GM21360 (cell line): ENCODE results near the gene CXXC5.

Experiments used
- ATAC-seq: cut with Tn5 transposase; IDR thresholded peaks from one replicate; pipeline ENCODE4 v1.9.1; 2021; ENCODE audit warnings: mild to moderate bottlenecking, moderate library complexity; ENCODE audit not compliant: unreplicated experiment

Gene CXXC5

DNA sequence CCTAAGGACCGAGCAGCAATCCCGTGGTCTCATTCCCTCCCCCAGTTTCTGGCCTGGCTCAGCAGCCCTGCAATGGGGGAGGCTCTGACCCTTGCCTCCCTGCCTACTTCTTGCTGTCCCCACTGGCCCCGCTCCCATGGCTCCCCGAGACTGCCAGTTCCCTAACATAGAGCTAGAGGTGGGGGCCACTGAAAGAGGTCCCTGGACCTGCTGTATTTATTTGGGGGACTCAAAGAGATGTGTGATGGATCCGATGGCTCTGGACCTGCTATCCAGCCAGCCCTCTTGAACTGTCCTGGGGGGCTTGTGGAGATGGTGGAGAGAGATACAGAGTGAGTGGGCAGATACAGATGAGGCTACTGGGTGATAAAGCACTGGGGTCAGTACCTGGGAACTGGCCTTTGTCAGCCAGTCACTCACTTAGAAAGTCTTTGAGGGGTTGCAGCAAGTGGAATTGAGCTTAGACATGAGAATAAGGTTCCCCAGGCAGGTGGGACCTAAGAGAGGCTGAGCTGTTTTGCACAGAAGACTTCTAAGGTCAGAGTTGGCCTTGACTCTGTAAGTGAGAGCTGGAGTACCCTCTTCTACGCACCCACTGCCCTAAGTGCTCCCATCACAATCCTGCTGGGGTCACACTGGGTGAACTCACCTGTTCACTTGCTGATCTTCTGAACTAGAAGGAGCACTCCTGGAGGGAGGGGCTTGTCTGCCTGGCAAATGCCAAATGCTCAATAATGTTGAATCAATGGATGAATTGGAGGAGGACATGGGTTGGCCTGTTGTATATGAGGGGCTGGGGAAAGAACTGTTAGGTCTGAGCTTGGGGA lies 42.9 kb downstream of the CXXC5 start:
- ATAC-seq, result no peak

DNA sequence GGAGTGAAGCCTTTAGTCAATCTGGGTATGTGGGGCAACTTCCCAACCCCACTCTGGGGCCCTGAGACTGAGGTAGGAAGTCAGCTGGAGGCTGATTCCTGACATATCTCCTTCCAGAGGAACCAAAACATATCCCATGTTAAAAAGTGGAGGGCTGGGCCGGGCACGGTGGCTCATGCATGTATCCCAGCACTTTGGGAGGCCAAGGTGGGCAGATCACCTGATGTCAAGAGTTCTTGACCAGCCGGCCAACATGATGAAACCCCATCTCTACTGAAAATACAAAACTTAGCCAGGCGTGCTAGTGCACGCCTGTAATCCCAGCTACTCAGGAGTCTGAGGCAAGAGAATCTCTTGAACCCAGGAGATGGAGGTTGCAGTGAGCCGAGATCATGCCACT lies 44.0 kb downstream of the CXXC5 start:
- no peak for ATAC-seq

DNA sequence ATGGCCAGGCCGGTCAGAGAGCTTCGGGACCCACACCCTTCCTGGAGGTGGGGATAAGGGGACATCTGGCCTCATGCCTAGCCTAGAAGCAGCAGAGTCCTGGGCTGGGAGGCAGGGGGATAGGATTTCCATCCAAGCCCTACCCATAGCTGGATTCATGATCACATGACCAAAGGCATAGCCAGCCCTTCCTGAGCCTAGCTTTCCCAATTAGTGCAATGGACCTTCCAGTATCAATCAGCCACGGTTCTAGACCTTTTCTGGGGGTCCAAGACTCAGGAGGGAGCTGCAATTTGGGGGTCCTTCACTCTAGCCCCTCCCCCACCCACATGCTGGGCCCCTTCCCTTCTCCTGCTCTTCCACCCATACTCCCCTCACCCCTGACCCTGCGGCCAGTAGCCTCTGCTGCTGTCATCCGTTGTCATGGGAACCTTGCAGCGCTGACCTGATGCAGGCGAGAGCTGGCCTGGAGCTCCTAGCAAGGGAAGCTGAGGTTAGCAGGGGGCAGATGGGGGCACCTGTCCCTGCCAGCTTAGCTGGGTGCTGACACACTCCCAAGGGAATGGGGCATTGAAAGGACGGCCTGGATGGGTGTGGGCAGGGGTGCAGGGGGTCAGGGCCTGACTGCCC lies 44.6 kb downstream of the CXXC5 start:
- ATAC-seq, result no peak

DNA sequence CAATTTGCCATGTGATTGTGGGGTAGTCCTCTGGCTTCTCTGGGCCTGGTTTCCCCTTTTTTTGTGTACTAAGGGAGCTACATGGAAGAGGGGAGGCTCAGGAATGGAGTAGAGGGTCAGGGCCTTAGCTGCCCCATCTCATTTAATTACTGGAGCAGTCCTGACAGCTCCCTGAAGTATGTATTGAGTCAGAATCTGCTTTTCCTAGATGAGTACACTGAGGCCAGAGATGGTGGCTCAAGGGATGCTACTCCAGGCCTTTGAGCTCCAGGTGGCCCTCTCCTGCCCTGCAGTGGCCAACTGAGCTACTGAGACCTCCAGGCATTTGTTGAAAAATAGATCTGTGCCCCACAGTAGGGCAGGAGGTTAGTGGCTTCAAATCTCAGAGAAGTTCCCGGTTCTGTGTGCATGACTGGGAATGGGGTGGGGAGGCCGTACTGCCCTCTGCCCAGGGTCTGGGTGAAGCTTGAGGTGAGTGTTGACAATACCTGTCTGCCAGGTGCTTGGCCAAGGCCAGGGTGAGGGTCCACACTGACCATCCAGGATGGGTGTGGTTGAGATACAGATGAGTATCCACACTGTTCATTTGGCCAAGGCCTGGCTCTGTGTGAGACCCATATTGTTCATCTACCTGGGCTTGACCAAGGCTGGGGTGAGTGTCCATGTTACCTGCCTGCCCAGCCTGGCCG lies 45.7 kb downstream of the CXXC5 start:
- ATAC-seq, result no peak

- no peak for ATAC-seq
Measured at GRCh38 chr5:139694556-139695177, 46.5 kb downstream of the CXXC5 start.

GRCh38 chr5:139695178-139695573 lies 47.0 kb downstream of the CXXC5 start:
- ATAC-seq, result no peak

- no peak for ATAC-seq
Measured at GRCh38 chr5:139696167-139696893, 48.2 kb downstream of the CXXC5 start.

DNA sequence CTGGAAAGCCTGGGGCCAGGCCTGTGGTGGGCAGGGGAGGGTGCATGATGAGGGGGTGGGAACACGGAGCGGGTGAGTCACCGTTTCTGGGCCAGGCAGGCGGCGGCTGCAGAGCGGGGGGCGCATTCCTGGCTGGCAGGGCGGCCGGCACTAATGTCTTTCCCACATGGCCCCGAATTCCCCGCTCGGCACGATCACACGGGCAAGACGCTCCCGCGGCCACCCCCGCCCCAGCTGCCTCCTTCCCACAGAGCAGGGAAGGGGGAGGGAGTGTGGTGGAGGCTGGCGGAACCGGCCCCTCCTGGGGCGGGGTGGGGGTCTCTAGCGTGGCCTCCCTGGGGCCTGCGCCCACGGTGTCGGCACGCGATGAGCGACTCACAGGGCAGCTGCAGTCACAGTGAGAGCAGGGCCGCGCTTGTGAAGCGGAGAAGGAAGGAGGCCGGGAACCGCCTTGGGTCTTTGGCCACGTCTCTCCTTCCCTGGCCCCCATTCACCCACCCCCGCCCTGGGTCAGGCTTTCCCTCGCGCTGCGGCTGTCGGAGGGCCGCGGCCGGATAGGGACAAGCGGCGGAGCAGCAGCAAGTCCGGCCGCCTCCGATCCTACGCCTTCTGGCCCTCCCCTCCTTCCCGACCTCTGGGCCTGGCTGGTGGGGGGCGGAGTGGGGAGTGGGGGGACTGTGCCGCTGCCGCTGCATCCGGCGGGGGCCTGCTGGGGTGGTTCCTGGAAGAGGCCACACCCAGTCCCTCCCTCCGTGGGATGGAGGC lies 48.9 kb downstream of the CXXC5 start:
- no peak for ATAC-seq

GRCh38 chr5:139698490-139699146 lies 50.5 kb downstream of the CXXC5 start:
- ATAC-seq, result no peak

- no peak for ATAC-seq
Measured at GRCh38 chr5:139699351-139699750, 51.2 kb downstream of the CXXC5 start.

DNA sequence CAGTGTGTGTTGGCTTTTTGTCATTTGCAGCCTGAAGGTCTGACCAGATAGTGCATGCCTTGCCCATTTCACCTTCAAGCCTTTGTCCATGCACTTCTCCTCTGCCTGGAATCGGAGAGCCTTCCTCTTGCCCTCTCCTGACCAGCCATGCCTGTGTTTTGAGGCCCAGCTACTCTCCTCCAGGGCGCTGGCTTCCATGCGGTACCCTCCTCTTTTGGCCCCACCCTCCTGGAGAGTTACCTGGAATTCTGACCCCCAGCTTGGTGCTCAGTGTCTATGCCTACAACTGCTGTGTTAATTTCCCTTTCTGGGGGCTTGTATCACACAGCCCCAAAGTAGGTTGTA lies 52.5 kb downstream of the CXXC5 start:
- no peak for ATAC-seq

- ATAC-seq, result no peak
Measured at GRCh38 chr5:139701056-139701741, 53.0 kb downstream of the CXXC5 start.

- ATAC-seq, result no peak
Measured at GRCh38 chr5:139702548-139702947, 54.4 kb downstream of the CXXC5 start.

GRCh38 chr5:139704748-139705147 lies 56.6 kb downstream of the CXXC5 start:
- ATAC-seq, result no peak

DNA sequence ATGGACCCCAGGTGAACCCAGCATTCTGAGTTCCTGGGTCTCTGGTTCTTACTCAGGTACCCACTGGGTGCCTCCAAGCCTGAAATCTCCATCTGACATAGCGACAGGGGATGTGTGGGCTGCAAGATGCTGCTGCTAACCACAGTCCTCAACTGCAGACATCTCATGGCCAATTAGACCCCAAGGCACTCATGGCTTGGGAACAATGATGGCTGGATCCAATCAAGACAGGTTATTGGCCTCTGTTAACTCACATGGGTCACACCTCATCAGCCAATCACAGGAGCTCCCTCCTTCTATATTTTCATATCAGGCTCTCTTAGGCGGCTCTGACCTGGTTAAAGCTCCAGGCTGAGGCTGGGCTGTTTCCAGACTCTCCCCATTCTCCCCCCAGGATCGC lies 57.0 kb downstream of the CXXC5 start:
- ATAC-seq, result no peak

DNA sequence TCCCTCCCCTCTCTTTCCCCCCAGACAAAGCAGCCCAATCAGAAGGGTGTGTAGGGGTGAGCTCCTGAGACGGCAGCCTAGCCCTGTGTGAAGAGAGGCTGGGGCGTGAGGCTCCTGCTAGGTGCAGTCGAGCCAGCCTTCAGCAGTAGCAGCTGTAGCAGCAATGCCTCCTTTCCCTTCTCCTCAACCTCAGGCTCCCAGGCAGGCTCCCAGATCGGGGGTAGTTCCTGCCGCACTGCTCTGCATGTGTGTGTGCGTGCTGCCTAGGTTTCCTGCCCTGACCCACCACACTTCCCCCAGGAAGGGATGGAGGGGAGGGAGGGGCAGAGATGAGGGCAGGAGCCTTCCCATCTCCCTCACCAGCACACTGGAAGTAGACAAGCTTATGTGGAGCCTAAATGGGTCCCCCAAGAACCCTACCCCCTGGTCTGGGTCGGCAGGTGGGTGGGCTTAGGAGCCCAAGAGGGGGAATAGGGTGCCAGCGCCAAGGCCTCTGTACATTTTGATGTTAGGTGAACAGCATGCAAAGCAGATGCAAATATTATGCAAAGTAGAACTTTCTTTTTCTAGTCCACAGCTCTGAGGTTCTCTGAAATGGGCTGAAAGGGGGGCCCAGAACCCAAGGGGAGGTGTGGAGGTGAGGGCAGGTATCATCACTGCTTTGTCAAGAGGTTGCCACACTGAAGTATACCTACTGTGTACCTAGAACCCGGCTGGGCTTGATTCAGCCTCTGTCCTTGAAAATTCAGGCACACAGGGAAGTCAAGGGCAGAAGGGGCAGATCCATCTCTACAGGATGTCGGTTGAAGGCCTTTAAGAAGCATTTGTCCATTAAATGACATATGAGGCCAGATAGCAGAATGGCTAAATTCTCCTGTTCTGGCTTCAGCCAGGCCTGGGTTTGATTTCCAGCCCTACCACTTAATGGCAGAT lies 57.8 kb downstream of the CXXC5 start:
- no peak for ATAC-seq

- no peak for ATAC-seq
Measured at GRCh38 chr5:139707445-139708003, 59.4 kb downstream of the CXXC5 start.

DNA sequence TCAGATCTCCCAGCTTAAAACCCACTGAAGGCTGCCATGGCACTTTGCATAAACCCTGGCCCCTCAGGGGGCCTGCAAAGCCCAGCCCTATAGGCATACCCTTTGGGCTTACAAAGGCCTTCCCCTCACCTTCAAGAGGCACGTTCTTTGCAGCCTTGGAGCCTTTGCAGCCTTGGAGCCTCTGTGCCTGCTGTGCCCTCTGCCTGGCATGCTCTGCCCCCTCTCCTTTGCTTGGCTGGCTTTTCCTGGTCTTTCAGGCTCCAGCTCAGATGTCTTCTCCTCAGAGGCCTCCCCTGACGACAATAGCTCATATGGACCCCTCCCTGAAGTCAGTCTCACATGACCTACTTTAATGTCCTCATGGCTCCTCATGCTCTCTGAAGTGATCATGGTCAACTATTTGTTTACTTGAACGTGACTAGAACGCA lies 60.3 kb downstream of the CXXC5 start:
- no peak for ATAC-seq
